Stimulated activated CD4-positive, alpha-beta T cell treated with anti-CD3 and anti-CD28 coated beads, TNF-alpha, amount 100 ng/mL, for 24 hours (primary cell): Measurements from ENCODE around the gene ST3GAL4.
"Not testable (repeated sequence)": the region's sequence is repeated elsewhere in the genome, so short reads cannot be mapped to it uniquely, and the experiment has no call there.

Source experiments
- DNase-seq, 3 experiments: peaks; one replicate each; pipeline ENCODE4 v3.0.0-alpha.2; 2020; ENCODE audit warnings: low read depth in 3 of 3

ST3GAL4 gene

GRCh38 chr11:126364735-126365134 lies 9.2 kb downstream of the ST3GAL4 start:
- not testable (repeated sequence) for DNase-seq

GRCh38 chr11:126365508-126365907 lies 10.0 kb downstream of the ST3GAL4 start:
- not testable (repeated sequence) for DNase-seq

- DNase-seq, result no peak
Observed at GRCh38 chr11:126366064-126366822, 10.8 kb downstream of the ST3GAL4 start.

GRCh38 chr11:126366823-126367654 lies 11.6 kb downstream of the ST3GAL4 start:
- DNase-seq, result not testable (repeated sequence)

GRCh38 chr11:126367806-126368205 lies 12.3 kb downstream of the ST3GAL4 start:
- DNase-seq, result not testable (repeated sequence)

- not testable (repeated sequence) for DNase-seq
Observed at GRCh38 chr11:126368336-126369119, 13.0 kb downstream of the ST3GAL4 start.

- DNase-seq, result no peak
Observed at GRCh38 chr11:126370016-126370415, 14.5 kb downstream of the ST3GAL4 start.

- no peak for DNase-seq
Observed at GRCh38 chr11:126371595-126371994, 16.1 kb downstream of the ST3GAL4 start.

GRCh38 chr11:126373389-126374066 lies 18.0 kb downstream of the ST3GAL4 start:
- not testable (repeated sequence) for DNase-seq

- not testable (repeated sequence) for DNase-seq
Observed at GRCh38 chr11:126374562-126375300, 19.2 kb downstream of the ST3GAL4 start.

GRCh38 chr11:126375726-126376125 lies 20.2 kb downstream of the ST3GAL4 start:
- DNase-seq, result no peak

- no peak for DNase-seq
Observed at GRCh38 chr11:126378763-126379162, 23.3 kb downstream of the ST3GAL4 start.

- DNase-seq, result no peak
Observed at GRCh38 chr11:126380909-126381308, 25.4 kb downstream of the ST3GAL4 start.

GRCh38 chr11:126381960-126382359 lies 26.5 kb downstream of the ST3GAL4 start:
- not testable (repeated sequence) for DNase-seq

- DNase-seq, result not testable (repeated sequence)
Observed at GRCh38 chr11:126382641-126383040, 27.2 kb downstream of the ST3GAL4 start.

GRCh38 chr11:126383339-126384335 lies 28.2 kb downstream of the ST3GAL4 start:
- DNase-seq, result no peak

GRCh38 chr11:126384449-126385070 lies 29.1 kb downstream of the ST3GAL4 start:
- DNase-seq, result no peak

GRCh38 chr11:126385991-126386728 lies 30.7 kb downstream of the ST3GAL4 start:
- no peak for DNase-seq
